GDM1 (cell line): ENCODE results near the gene LYRM1.

Experiments
- DNase-seq: peaks from one replicate; lab custom pipeline; 2025; lab: John Stamatoyannopoulos, UW

LYRM1 gene

DNA sequence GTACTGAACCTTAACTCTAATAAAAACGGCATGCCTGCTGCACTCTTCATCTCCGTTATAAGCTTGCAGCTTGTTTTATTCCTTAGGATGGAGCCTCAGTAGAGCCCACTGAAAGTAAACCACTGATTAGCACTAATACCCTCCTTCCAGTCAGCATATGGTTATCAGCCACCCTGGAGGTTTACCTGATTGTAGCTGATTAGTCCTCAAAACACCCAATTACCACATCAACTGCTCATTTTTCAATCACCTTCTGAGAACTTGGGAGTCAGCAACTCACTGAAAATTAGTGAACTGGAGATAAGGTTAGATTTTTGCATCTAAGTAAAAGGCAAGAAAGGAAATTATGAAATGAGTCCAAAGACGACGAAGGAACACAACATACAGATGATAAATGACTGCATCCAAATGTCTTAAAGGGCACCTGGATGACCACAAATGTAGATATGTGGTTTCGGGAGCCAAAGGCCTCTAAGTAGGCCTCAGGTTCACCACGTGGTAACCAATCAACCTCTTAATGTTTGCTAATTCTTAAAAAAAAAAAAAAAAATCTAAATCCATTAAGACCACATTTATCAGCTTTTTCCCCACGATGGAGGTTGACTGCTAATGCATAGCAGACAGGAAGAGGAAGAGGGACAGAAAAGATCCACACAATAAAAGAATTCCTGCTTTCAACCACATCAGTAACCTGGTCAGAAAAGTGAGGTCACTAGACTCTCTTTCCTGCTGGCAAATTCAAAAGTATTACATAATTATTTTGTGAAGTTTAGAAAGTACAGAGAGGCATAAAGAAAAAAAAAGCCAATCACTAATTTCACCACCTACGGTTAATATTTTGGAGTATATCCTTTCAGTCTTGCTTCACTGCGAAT lies 28.4 kb upstream of the LYRM1 start:
- DNase-seq: no peak

DNA sequence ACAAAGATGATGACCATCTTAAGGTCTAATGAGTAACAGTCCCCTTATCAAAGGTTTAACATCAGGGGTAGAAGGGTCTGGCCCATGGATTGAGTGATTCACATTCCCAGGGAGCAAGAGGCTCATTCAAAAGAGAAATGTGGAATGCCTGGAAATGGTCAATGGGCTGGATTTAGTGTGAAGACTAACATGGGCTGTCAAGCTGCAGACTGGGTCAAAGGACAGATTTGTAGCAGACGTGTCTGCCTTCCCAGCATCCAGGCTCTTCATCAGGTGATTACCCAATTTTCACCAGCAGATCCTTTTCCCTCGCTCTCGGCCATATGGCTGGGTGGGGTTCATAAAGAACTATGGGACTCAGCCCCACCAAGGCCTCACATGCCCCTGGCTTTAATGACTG lies 27.2 kb upstream of the LYRM1 start:
- no peak for DNase-seq

DNA sequence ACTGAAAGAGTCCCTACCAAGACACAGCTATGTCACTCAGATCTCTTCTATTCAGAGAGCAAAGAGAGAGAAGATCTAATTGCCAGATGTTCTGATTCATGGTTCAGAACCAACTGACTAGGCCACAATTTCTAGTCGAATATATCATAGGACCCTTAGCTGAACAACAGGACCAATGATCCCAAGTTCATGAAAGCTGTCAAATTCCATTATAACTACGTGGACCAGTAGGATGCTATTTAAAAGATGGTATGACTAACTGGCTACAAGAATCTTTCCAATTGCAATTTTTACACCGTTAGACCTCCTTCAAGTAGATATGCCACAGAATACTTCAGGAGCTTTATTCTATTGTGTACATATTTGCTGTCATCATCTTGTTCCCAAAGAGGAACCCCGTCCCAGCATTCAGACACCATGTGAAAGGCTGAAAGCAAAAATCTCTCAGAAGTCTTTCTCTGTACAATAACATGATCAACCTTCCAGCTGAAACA lies 26.4 kb upstream of the LYRM1 start:
- DNase-seq: no peak

DNA sequence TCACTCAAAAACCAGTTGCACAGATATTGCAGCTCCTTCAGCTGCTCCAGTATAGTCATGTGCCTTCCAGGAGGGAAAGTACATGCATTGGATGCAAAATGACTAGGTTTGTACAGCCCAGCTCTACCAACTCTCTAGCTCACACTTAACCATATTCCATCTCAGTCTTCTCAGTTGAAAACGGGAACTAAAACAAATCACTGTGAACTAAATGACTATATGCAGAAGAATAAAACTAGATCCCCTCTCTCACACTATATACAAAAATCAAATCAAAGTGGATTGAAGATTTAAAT lies 25.3 kb upstream of the LYRM1 start:
- no peak for DNase-seq

DNA sequence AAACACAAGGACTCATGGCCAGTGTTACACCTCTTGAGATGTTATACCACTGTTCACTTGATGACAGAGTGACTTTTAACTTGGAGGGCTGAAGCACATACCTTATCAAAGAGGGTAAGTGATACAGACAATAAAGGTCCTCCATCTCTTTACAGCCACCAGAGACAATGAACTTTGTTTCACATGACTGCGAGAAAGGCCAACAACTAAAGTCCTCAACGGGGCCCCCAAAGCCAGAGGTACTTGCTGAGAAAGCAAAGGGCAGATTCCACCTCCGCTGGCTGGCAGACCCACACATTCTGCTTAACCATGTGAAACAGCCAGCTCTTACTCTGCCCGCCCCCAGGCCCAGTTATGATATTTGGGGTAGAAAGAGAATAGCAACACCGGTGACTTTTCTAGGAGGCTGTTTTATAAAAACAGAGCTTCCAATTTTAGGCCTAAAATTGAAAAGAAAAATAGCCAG lies 21.9 kb upstream of the LYRM1 start:
- DNase-seq: no peak

DNA sequence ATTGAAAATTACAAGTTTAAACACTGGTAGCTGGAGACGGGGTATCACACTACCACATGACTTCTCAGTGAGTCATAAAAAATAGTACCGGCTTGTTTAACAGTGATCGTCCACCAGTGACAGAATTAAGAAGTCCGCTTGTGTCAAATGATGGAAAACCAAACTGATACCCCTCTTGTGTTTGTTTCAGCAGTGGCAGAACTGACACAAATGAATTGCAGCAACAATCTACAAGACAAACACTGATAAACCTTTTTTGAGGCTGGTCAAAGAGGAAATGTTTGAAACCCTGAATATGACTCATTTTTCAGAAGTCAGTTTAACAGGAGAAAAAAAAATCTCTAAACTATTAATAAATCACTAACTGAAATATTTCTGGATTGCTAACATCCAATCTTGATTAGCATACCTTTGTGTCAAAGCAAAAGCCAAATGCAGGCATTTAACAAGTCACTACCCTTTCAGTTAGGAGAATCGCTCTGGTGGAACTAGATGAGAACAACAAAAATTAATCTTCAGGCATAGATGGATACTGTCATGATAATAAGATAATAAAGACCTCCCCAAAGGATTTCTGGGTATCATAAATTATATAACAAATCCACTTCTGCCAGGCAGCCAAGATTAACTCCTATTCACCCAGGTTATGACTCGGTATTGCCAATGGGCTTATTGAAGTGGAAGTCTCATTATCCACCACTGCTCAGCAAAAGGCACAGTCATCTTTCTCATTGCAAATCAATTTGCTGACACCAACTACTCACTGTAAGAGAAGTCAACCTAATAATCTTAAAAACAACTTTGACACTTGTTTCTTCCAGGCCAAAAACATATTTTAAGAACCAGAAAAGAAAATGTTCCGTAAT lies 21.2 kb upstream of the LYRM1 start:
- DNase-seq: no peak

DNA sequence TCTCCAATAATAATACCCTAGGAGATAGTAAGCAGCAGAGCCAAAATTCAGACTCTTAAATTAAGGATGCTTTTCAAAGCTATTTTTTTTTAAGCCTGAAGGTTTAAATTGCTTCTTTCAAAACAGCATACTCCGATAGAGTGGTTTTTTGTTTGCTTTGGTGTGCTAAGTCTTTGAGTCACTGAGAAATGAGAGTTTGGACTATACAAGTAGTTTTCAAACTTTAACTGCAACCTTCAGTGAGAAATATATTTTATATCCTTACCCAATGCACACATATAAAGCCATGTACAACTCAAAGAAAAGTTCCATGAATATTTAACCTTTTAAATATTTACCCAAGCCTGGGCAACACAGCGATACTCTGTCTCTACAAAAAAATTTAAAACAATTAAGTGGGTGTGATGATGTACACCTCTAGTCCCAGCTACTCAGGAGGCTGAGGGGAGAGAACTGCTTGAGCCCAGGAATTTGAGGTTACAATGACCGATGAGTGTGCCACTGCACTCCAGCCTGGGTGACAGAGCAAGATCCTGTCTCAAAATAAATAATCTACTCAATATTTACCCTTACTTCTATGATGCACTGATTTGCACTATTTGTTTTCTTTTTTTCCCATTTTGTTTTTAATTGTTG lies 19.6 kb upstream of the LYRM1 start:
- no peak for DNase-seq

DNA sequence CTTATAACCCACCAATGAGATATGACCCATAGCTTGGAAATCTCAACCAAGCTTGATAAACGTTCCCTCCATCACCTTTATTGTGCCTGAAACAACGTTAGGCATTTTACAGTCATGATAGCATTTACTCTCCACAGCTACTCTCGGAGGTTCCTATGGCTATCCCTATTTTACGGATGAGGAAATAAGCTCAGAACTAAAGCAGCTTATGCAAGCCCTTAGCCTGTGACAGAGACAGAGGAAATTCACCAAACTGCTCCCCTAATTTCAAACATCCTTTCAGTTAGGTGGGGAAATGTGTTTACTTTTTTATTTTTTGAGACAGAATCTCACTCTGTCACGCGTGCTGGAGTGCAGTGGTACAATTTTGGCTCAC lies 19.1 kb upstream of the LYRM1 start:
- no peak for DNase-seq

DNA sequence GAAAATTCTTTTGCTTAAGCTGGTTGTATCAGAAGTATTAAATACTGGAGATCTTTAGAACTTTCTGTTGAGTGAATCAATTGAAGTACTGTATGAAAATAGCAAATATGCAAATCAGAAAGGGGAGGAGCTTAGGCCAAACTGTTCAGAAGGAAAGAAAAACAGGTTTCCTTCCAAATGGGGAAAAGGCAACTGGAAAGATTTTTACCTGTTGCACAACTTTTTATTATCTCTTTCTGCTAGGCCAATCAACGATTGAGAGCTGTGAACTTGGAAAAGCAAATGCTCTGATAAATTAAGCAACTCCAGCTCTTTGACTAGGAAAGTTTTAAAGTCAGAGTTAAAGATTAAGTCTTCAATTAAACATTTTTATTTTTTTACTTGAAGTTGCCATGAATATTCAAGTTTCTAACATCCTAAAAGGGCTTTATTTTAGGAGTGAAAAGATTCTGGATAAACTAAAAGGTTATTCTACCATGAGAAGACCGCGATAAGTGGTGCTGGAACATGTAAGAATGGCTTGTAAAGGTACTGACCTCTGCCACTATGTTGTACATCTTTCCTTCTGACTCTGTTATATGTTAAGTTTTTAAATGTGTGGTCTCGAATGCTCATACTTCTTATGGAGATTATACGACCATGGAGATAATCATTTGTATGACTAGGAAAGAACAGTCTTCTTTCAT lies 16.9 kb upstream of the LYRM1 start:
- no peak for DNase-seq

DNA sequence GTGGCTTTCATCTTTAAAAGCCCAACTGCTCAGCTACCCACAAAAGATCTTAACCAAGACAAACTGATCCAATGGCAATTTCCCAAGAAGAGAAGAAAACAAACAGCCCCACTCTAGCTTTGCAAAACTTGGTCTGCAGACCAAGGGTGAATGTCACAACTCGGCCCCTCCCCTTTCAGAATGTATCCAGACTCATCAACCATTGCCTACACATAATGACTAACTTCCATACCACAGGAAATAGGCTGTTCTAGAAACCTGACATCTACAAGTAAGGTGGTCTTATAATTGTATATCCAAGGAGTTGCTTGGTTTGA lies 16.4 kb upstream of the LYRM1 start:
- DNase-seq: no peak

DNA sequence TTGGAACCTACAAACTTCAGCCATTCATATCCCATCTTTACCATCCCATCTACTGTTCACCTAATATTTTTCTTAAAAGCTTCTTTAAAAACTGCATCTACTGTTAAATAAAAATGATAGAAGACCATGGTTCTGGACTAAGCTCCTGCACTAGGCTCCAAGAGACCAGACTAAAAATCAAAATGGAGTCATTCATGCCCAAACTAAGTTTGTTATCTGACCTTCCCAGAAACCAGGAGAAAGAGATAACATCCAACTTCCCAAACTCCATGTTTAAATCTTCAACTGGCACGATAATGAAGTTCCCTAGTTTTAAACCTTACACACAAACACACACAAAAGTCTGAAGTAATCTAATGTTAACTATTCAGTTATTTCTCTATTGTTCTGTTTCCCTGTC lies 14.3 kb upstream of the LYRM1 start:
- DNase-seq: no peak

DNA sequence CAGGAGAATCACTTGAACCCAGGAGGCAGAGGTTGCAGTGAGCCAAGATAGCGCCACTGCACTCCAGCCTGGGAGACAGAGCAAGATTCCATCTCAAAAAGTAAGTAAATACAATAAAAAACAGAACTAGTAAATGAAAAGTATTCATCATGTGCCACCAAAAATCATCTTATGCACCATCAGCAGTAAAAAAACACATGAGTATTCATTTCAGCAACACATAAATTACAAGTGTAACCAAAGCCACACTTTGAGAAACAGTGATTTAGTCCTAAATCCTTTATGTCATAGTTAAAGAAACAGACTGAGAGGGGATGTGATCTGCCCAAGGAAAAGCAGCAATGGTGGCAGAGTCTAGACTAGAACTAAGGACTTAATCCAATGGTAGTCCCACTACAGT lies 13.4 kb upstream of the LYRM1 start:
- no peak for DNase-seq

DNA sequence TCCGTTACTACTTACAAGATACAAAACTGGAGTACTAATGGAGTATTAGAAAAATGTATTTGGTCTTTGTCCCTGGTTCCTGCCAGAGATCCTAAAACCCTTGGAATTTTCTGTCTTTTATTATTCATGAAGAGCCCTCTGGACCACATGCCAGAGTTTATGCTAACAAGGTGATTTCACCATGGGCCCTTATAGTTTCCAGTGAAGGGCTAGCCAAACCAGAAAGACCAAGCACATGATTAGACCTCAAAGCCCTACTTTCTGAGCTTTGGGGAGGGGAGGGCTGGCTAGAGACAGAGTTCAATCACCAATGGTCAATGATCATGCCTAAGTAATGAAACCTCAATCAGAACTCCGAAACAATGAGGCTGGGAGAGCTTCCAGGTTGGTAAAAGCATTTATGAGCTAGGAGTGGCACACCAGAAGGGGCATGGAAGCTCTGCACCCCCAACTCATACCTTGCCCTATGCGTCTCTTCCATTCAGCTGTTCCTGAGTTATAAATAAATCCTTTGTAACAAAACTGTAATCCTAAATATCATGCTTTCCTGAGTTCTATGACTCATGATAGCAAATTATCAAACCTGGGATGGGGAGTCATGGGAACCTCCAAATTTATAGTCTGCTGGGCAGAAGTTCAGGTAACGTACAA lies 10.8 kb upstream of the LYRM1 start:
- no peak for DNase-seq

DNA sequence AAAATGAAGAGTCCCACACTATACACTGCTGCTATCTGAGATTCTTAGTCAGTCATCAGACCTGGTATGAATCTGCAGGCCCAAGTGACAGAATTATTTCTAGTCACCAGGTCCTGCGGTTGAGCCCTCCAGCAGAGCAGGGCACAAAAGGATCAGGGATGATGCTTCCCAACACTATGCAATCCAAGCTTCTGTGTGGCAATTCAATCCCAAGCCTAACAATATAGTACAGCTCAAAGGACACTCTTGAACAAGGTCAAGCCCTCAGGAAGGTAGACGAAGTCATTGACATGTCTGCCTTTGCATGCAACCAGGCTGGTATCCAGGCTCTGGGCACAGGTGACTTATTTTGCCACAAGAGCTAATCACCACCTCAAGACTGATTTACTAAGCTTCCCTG lies 6.2 kb upstream of the LYRM1 start:
- no peak for DNase-seq

DNA sequence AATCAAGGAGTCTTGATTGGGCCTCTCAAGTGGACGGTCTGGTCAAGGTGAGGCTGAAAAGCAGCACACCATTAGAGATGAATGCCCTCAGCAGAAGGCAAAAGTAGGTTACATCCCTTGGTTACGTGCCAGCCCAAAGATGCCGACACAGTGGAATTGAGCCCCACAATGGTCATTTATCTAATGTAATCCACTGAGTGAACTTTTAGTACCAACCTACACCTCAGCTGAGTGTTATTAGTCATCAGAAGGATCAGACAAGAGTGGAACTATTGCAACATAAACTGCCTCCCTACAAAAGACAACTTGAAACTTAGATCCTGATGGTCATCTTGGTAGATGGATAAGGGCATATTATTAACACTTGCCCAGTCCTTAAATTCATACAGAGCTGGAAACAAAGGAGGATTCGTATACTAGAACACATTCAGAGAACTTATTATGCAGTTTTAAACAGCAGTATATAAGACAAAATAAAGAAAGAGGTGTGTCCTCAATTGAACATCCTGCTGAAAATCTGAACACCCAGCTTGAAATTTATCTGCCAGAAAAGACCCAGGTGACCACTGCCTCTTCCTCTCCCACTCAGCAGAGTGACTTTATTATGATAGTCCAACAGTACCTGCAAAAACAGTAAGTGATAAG lies 3.2 kb upstream of the LYRM1 start:
- no peak for DNase-seq

DNA sequence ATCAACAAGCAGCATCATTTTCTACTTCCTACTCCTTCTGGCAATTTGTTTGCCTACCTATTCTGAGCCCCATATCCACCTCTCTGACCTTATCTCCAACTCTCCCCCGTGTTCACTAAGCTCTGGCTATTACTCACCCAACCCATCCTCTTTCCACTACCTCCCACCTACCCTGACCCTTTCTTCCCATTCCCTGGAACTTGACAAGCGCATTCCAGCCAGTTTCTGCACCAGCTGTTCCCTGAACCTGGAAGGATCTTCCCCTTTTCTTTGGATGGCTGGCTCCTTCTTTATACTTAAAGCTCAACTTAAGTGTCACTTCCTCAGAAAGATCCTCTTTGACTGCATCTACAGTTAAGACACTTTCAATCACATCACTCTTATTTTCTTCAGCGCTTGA lies 2.6 kb upstream of the LYRM1 start:
- DNase-seq: no peak

DNA sequence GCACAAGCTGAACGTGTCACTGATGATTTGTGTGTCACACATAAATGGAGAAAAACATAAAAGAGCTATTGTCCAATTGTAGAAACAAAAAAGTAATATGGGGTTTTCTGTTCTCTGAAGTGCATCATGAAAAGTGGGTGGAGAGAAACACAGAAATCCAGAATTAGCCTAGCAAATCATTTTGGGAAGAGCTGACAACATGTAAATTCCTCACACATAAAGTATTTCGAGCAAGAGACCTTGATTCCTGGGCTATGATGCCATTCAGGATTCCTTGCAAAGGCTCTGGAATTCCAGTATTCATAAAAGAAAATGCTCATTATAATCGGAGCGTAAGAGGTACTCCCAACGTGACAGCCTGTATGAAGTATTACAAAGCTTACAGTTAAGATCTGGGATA lies 1.5 kb upstream of the LYRM1 start:
- DNase-seq: no peak

DNA sequence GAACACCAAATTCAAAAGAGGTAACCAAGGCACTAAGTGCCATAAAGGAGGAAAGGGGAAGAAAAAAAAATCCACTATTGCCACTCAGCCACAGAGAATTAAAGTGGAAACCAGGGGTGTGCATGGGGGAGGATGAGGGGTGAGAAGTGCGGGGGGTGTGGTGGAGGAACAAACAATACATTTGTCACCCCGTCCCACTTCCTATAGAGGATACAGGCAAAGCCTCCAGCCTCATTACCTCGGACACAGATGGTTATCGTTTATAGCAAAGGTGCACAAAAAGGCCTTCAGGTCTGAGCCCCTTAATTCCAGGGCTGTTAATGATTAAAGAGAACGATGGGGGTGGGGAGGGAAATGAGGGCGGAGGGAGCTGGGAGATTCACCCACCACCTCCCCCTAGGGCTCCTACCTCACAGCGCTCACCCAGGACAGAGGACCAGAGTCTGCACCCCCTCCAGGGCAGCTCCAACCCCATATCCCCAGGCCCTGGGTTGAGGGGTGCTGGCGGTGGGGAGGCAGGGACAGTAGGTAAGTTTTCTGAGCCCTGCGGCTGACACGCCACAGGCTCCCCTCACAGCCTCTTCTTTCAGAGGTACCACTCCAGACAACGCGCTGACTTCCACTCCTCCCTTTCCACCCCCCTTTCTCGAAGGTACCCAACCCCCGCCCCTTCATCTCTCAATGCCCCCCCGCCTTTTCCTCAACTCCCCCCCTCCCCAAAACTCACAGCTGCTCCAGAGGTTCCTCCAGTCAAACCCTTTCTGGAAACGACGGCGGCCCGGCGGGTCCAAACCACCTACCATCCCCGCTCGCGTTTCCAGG lies 883 bp upstream of the LYRM1 start:
- no peak for DNase-seq

DNA sequence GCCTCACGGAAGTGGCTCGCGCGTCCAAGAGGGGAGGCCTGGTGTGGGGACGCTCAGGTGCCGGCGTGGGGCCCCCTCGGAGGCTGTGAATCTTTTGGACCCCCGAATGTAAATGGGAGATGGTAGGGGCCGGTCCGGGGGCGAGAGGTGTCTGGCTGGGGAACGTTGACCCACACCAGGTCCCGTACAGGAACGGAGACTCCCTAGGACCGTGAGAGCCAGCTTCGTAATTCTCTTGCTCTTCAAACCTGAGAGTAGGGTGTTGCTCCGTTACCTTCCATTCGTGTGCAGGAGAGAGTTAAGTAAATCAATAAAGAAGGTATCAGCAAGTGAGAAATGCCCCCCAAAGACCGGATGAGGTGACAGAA lies 481 bp downstream of the LYRM1 start:
- no peak for DNase-seq

DNA sequence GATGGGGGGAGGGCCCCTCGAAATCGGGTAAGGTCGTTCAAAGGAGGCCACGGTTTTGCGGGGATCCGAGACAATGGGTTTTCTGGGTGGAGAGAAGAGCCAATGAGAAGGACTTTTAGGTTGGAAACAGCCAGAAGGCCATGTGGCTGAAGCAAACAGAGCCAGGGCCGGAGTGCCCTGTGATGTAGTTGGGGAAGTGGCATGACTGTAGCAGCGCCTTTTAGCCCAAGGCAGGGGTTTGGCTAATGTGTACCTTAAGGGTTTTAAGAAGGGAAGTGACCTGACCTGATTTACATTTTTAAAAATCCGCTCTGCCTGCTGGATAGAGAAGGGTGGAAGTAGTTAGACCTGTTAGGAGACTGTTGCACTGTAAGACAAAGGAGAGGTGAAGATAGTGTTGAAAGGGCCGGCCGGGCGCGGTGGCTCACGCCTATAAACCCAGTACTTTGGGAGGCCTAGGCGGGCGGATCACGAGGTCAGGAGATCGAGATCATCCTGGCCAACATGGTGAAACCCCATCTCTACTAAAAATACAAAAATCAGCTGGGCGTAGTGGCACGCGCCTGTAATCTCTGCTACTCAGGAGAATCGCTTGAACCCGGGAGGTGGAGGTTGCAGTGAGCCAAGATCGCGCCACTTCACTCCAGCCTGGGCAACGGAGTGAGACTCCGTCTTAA lies 1.0 kb downstream of the LYRM1 start:
- peak; percentile 7 for DNase-seq
